ENCODE data around the gene OR6Q1. TPM values are rescaled to one million over a fixed set of nuclear protein-coding genes. Genes with fewer than 3 reads are reported as not detected.

The OR6Q1 gene
- total RNA-seq, 1 experiment from 2014 or later: not detected

DNA sequence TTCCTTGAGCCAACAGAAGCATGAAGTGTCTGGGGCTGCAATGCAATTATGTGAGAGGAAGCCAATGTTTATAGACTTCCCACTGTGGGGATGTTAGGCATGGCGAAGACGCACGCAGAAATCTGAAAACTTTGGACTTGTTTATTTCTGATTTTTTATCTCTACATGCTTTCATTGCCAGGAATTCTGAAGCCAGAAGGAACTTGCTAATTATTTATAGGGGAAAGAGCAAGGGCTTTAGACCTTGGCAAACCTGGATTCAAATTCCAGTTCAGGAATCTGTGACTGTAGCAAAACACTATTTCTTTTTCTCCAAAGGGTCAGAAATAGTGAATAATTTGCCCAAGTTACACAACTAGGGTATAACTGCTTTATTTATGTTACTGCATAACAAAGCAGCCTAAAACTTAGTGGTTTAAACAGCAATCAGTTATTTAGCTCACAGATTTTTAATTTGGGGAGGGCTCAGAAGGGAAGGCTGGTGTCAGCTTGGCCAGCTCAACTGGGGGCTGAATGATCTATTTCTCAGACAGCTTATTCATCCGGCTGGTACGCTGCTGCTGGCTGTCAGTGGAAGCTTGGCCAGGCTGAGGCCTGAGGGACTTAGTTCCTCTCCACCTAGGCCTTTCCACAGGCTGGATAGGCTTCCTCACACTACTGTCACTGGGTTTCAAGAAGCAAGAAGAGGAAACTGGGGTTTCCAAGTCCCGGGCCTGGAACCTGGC, 1.9 kb upstream of the OR6Q1 start:
- no peak overlapping the region for H3K4me3 ChIP-seq (ENCODE audit: insufficient read depth, low read depth, low read length)

GRCh38 chr11:58034471-58034870, 3.7 kb downstream of the OR6Q1 start:
- no peak for DNase-seq
- Histone ChIP-seq H3K27me3 (ENCODE audit: control insufficient read depth, insufficient read depth, low read length) (no peaks in the 10 kb centered on the region), H3K36me3 (replicated peaks; ENCODE audit: control insufficient read depth, insufficient read depth, low read length) (no peaks in the 10 kb centered on the region), H3K4me3 (ENCODE audit: insufficient read depth, low read depth, low read length) (no peak overlapping the region)

More for the DNA sequence above, 1.9 kb upstream of the OR6Q1 start:
- Histone ChIP-seq H3K27me3 (ENCODE audit: control insufficient read depth, insufficient read depth, low read length) (no peaks in the 10 kb centered on the region), H3K36me3 (replicated peaks; ENCODE audit: control insufficient read depth, insufficient read depth, low read length) (no peaks in the 10 kb centered on the region)
- DNase-seq: no peak

DNA sequence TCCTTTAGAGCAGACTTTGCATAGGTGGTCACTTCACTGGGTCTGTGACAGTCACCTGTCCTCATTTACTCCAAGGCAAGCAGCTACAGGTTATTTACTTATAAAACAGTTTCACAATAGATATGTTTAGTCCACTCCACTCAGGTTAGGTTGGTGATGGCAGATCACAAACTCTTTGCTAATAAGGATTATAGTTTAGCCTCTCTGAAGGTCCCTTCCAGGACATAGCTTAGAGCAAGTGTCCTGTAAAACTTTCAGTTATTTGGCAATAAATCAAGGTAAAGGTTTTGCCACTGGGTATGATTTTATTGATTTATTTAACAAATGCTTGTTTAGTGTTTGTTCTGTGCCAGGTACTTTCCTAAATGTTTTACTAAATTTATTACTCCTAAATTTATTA, 8.8 kb downstream of the OR6Q1 start:
- no peaks in the 10 kb centered on the region for H3K36me3 ChIP-seq (replicated peaks; ENCODE audit: control insufficient read depth, insufficient read depth, low read length)
- H3K27me3 ChIP-seq (ENCODE audit: control insufficient read depth, insufficient read depth, low read length): no peaks in the 10 kb centered on the region
- H3K4me3 ChIP-seq (ENCODE audit: insufficient read depth, low read depth, low read length): no peak overlapping the region
- no peak for DNase-seq

GRCh38 chr11:58043379-58043778, 12.6 kb downstream of the OR6Q1 start:
- DNase-seq: no peak
- H3K27me3 ChIP-seq (ENCODE audit: control insufficient read depth, insufficient read depth, low read length): no peaks in the 10 kb centered on the region
- no peaks in the 10 kb centered on the region for H3K36me3 ChIP-seq (replicated peaks; ENCODE audit: control insufficient read depth, insufficient read depth, low read length)
- no peak overlapping the region for H3K4me3 ChIP-seq (ENCODE audit: insufficient read depth, low read depth, low read length)

GRCh38 chr11:58046231-58046630, 15.5 kb downstream of the OR6Q1 start:
- Histone ChIP-seq H3K4me3 (ENCODE audit: insufficient read depth, low read depth, low read length) (no peak overlapping the region), H3K36me3 (replicated peaks; ENCODE audit: control insufficient read depth, insufficient read depth, low read length) (no peaks in the 10 kb centered on the region), H3K27me3 (ENCODE audit: control insufficient read depth, insufficient read depth, low read length) (no peaks in the 10 kb centered on the region)
- DNase-seq: no peak

- DNase-seq: no peak
- no peak overlapping the region for H3K4me3 ChIP-seq (ENCODE audit: insufficient read depth, low read depth, low read length)
- no peaks in the 10 kb centered on the region for H3K36me3 ChIP-seq (replicated peaks; ENCODE audit: control insufficient read depth, insufficient read depth, low read length)
- H3K27me3 ChIP-seq (ENCODE audit: control insufficient read depth, insufficient read depth, low read length): no peaks in the 10 kb centered on the region
These were observed 17.1 kb downstream of the OR6Q1 start for GRCh38 chr11:58047818-58048217.

DNA sequence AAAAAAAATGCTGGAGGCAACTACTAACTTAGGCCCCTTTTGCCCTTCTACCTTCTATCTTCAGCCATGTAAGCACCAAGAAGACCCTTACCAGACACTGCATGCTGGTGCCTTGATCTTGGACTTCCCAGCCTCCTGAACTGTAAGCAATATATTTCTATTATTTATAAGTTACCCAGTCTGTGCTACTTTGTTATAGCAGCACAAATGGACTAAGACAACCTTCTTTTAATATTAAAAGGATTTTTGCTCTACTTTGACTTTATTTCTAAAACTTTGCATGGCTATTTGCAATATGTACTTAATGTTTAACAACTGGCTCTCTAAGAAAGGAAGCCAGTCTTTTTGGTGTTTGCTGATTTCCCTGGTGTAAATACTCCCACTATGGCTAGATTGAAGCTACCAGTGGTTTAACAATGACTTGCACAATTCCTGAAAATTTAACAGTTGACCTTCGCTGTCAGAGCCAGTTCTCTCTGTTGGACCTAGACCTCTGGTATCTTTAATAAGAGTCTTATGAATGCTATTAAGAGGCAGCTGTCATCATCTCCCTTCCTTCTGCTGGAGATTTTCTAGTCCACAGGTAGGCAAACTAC, 25.2 kb downstream of the OR6Q1 start:
- Histone ChIP-seq H3K27me3 (ENCODE audit: control insufficient read depth, insufficient read depth, low read length) (no peaks in the 10 kb centered on the region), H3K36me3 (replicated peaks; ENCODE audit: control insufficient read depth, insufficient read depth, low read length) (no peaks in the 10 kb centered on the region), H3K4me3 (ENCODE audit: insufficient read depth, low read depth, low read length) (no peak overlapping the region)
- DNase-seq: no peak

DNA sequence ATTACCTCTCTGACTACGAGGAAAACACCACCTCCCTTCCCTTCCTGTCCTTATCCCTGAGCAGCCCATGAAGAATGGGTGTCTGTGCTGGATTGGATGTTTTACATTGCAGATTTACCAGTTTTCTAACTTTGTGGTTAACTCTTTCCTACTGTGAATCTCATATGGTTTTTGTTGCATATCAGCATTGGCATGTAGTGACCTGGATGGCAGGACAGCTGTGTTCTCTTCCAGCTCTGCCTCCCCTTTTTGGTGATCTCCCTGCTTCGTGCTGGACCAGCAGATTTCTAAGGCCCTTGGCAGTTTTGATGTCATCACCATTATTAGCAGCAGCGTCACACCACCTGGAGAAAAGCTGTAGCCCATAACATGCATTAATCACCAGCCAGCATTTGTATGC, 26.7 kb downstream of the OR6Q1 start:
- DNase-seq: no peak
- H3K36me3 ChIP-seq (replicated peaks; ENCODE audit: control insufficient read depth, insufficient read depth, low read length): no peaks in the 10 kb centered on the region
- no peaks in the 10 kb centered on the region for H3K27me3 ChIP-seq (ENCODE audit: control insufficient read depth, insufficient read depth, low read length)
- no peak overlapping the region for H3K4me3 ChIP-seq (ENCODE audit: insufficient read depth, low read depth, low read length)

GRCh38 chr11:58058276-58059006, 27.7 kb downstream of the OR6Q1 start:
- Histone ChIP-seq H3K27me3 (ENCODE audit: control insufficient read depth, insufficient read depth, low read length) (no peaks in the 10 kb centered on the region), H3K4me3 (ENCODE audit: insufficient read depth, low read depth, low read length) (no peak overlapping the region), H3K36me3 (replicated peaks; ENCODE audit: control insufficient read depth, insufficient read depth, low read length) (no peaks in the 10 kb centered on the region)
- no peak for DNase-seq

DNA sequence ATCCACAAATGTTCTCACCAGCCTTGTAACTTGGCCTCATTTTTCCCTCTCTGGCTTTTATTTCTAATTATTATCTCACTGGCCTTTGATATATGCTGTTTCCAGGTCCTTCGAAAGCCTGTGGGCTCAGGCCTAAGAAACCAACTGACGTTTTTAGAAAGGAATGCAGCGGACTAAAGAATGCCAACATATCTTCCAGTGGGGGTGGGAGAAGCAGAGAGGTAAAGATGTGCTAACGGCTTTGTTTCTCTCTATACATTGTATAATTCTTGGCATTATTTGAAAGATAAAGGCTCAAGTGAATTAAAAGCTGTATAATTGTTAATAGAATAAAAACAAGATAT, 28.2 kb downstream of the OR6Q1 start:
- Histone ChIP-seq H3K36me3 (replicated peaks; ENCODE audit: control insufficient read depth, insufficient read depth, low read length) (no peaks in the 10 kb centered on the region), H3K27me3 (ENCODE audit: control insufficient read depth, insufficient read depth, low read length) (no peaks in the 10 kb centered on the region), H3K4me3 (ENCODE audit: insufficient read depth, low read depth, low read length) (no peak overlapping the region)
- peak; percentile 27 for DNase-seq

- no peaks in the 10 kb centered on the region for H3K27me3 ChIP-seq (ENCODE audit: control insufficient read depth, insufficient read depth, low read length)
- H3K4me3 ChIP-seq (ENCODE audit: insufficient read depth, low read depth, low read length): no peak overlapping the region
These were observed 29.8 kb downstream of the OR6Q1 start for GRCh38 chr11:58060535-58060934.

DNA sequence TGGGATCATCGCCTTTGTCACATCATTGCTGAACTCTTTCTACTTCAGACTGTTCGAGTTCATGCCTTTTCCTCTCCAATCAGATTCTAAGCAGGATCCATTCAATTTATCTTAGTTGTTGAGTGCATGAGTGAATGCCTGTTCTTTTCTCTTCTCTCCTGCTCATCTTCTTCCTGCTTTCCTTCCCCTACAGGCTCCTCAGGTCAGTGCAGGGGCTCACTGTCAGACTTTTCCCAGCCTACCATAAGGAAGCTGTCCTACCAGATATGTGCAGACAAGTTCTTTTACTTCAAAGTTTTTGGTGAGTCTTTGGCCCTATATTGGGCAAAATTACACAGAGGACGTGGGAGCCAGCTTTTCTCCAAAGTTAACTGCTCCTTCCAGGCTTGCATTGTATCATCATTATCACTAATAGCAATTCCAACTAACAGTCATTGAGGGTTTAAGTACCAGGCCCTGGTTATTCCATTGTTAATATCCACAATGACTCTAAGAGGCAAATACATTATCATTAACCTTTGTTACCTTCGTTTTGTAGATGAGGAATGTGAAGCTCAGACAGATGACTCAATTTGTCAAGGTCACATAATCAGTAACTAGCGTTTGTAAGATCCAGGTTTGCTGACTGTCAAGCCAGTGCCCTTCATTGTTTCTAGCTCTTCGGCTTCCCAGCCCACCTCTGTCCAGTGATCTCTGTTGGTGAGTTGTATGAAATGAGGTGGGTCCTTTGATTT, 30.4 kb downstream of the OR6Q1 start:
- peak; percentile 22 for DNase-seq
- no peaks in the 10 kb centered on the region for H3K27me3 ChIP-seq (ENCODE audit: control insufficient read depth, insufficient read depth, low read length)
- no peak overlapping the region for H3K4me3 ChIP-seq (ENCODE audit: insufficient read depth, low read depth, low read length)
- H3K36me3 ChIP-seq (replicated peaks; ENCODE audit: control insufficient read depth, insufficient read depth, low read length): no peaks in the 10 kb centered on the region

More at GRCh38 chr11:58060535-58060934, 29.8 kb downstream of the OR6Q1 start:
- H3K36me3 ChIP-seq (replicated peaks; ENCODE audit: control insufficient read depth, insufficient read depth, low read length): no peaks in the 10 kb centered on the region
- no peak for DNase-seq

GRCh38 chr11:58061813-58062212, 31.1 kb downstream of the OR6Q1 start:
- Histone ChIP-seq H3K4me3 (ENCODE audit: insufficient read depth, low read depth, low read length) (no peak overlapping the region), H3K27me3 (ENCODE audit: control insufficient read depth, insufficient read depth, low read length) (no peaks in the 10 kb centered on the region), H3K36me3 (replicated peaks; ENCODE audit: control insufficient read depth, insufficient read depth, low read length) (no peaks in the 10 kb centered on the region)
- DNase-seq: no peak

DNA sequence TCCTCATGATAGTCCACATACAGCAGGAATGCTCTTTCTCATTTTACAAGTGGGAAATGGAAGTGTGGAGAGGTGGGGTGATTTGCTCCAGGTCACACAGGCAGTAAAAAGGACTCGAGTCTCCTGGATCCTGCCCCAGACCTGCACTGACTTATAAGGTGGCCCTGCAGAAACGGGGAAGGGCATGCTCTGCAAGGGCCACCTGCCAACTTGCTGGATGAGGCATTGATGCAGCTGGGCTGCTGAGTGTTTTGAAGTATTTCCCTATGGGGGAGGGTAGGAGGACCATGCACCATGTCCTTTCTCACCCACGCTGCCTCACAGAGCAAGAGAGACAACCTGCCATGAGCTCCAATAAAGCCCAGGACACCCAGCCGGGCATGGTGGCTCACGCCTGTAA, 36.9 kb downstream of the OR6Q1 start:
- H3K4me3 ChIP-seq (ENCODE audit: insufficient read depth, low read depth, low read length): no peak overlapping the region
- DNase-seq: no peak

More for the DNA sequence above, 36.9 kb downstream of the OR6Q1 start:
- no peaks in the 10 kb centered on the region for H3K27me3 ChIP-seq (ENCODE audit: control insufficient read depth, insufficient read depth, low read length)
- no peaks in the 10 kb centered on the region for H3K36me3 ChIP-seq (replicated peaks; ENCODE audit: control insufficient read depth, insufficient read depth, low read length)

Measured in H7 (cell line).